IMR-90 (cell line): ENCODE data around the gene CAMSAP3. TPM values are rescaled to one million over a fixed set of nuclear protein-coding genes. Genes with fewer than 3 reads are reported as not detected.

Experiments
- ATAC-seq: fragments of 200-7000 bp; cut with Tn5 transposase; 2 replicates; pipeline ENCODE4 v1.9.1; 2020; ENCODE audit warnings: low read depth, mild to moderate bottlenecking, moderate library complexity
- BruUV-seq: library from RNA; stranded (reverse); fragments of 400-500 nt; replicated peaks from 2 replicates; lab custom pipeline; 2021; lab: Mats Ljungman, UMichigan
- CTCF ChIA-PET: fragments of 300-600 bp; formaldehyde crosslinking; extraction: SDS; loops from one replicate; lab custom pipeline; 2021; ENCODE audit warnings: antibody characterized with exemption; lab: Yijun Ruan, JAX
- POLR2A ChIA-PET: fragments of 300-600 bp; sonication (Branson Sonifier 250); formaldehyde crosslinking; loops from one replicate; lab custom pipeline; 2022; ENCODE audit warnings: antibody characterized with exemption; ENCODE audit not compliant: unreplicated experiment; lab: Charles Lee
- DNase-seq: peaks from one replicate; pipeline ENCODE4 v3.0.0; 2013
- H2AFZ ChIP-seq: replicated peaks from 2 replicates; pipeline ENCODE3; 2013; ENCODE audit warnings: low read length, mild to moderate bottlenecking; ENCODE audit not compliant: poor library complexity
- H2AK5ac ChIP-seq: 2 replicates; pipeline ENCODE4 v1.6.1; 2013; ENCODE audit warnings: low read depth, low read length, inconsistent platforms
- H2AK9ac ChIP-seq: replicated peaks from 2 replicates; pipeline ENCODE3; 2013; ENCODE audit warnings: mild to moderate bottlenecking, low read depth, low read length, moderate library complexity; ENCODE audit not compliant: poor library complexity
- H2BK120ac ChIP-seq: 2 replicates; pipeline ENCODE4 v1.6.1; 2013; ENCODE audit warnings: low read depth, low read length, inconsistent platforms
- H2BK15ac ChIP-seq: 3 replicates; pipeline ENCODE4 v1.6.1; 2013; ENCODE audit warnings: low read depth, low read length, inconsistent platforms
- H2BK20ac ChIP-seq: 2 replicates; pipeline ENCODE4 v1.6.1; 2013; ENCODE audit warnings: low read depth, mild to moderate bottlenecking, inconsistent platforms, low read length, moderate library complexity
- H2BK5ac ChIP-seq: 2 replicates; pipeline ENCODE4 v1.6.1; 2013; ENCODE audit warnings: mild to moderate bottlenecking, low read depth, low read length, inconsistent platforms; ENCODE audit not compliant: poor library complexity, severe bottlenecking
- H3K14ac ChIP-seq: replicated peaks from 2 replicates; pipeline ENCODE4 v1.6.1; 2013; ENCODE audit warnings: low read depth, low read length, inconsistent platforms
- H3K18ac ChIP-seq: 2 replicates; pipeline ENCODE4 v1.6.1; 2013; ENCODE audit warnings: low read depth, low read length, control low read depth
- H3K23ac ChIP-seq: 2 replicates; pipeline ENCODE4 v1.6.1; 2013; ENCODE audit warnings: low read depth, low read length, inconsistent platforms
- H3K27ac ChIP-seq: 2 replicates; pipeline ENCODE4 v1.5.1; 2013; ENCODE audit warnings: mild to moderate bottlenecking, control low read depth, low read length; ENCODE audit not compliant: insufficient read depth
- H3K27me3 ChIP-seq: 2 replicates; pipeline ENCODE4 v1.6.1; 2013; ENCODE audit warnings: low read length; ENCODE audit not compliant: control insufficient read depth, insufficient read depth
- H3K36me3 ChIP-seq: 2 replicates; pipeline ENCODE4 v1.6.1; 2013; ENCODE audit warnings: low read length, mixed read lengths; ENCODE audit not compliant: control insufficient read depth, insufficient read depth
- H3K4ac ChIP-seq: 2 replicates; pipeline ENCODE4 v1.6.1; 2013; ENCODE audit warnings: low read depth, low read length, inconsistent platforms
- H3K4me1 ChIP-seq: 2 replicates; pipeline ENCODE4 v1.6.1; 2013; ENCODE audit warnings: low read length, mixed read lengths; ENCODE audit not compliant: control insufficient read depth, insufficient read depth
- H3K4me2 ChIP-seq: 2 replicates; pipeline ENCODE4 v1.6.1; 2013; ENCODE audit warnings: low read depth, mild to moderate bottlenecking, control low read depth, low read length, moderate library complexity
- H3K4me3 ChIP-seq: 2 replicates; pipeline ENCODE4 v1.5.1; 2013; ENCODE audit warnings: low read depth, mild to moderate bottlenecking, control low read depth, low read length, moderate library complexity; ENCODE audit not compliant: insufficient read depth
- H3K56ac ChIP-seq: 2 replicates; pipeline ENCODE4 v1.6.1; 2013; ENCODE audit warnings: low read length, inconsistent platforms; ENCODE audit not compliant: insufficient read depth; ENCODE audit errors: extremely low read depth
- H3K79me1 ChIP-seq, 2 experiments: 2 replicates each; pipeline ENCODE4 v1.6.1; 2013; ENCODE audit warnings: low read length in 2 of 2, inconsistent platforms in 1 of 2, low read depth in 1 of 2
- H3K9ac ChIP-seq: 2 replicates; pipeline ENCODE4 v1.6.1; 2013; ENCODE audit warnings: low read depth, low read length, control low read depth
- H3K9me1 ChIP-seq: 2 replicates; pipeline ENCODE4 v1.6.1; 2013; ENCODE audit warnings: low read length, inconsistent platforms; ENCODE audit not compliant: insufficient read depth
- H3K9me3 ChIP-seq: 2 replicates; pipeline ENCODE4 v1.6.1; 2013; ENCODE audit warnings: low read length; ENCODE audit not compliant: control insufficient read depth, insufficient read depth
- H4K20me1 ChIP-seq: 2 replicates; pipeline ENCODE4 v1.6.1; 2013; ENCODE audit warnings: low read length, inconsistent platforms; ENCODE audit not compliant: insufficient read depth
- H4K5ac ChIP-seq: 2 replicates; pipeline ENCODE4 v1.6.1; 2013; ENCODE audit warnings: mild to moderate bottlenecking, low read depth, low read length, control low read depth
- H4K8ac ChIP-seq, 2 experiments: 2 replicates each; pipeline ENCODE4 v1.6.1; 2013; ENCODE audit warnings: low read depth in 2 of 2, low read length in 2 of 2, control low read depth in 1 of 2, inconsistent platforms in 1 of 2
- H4K91ac ChIP-seq: 2 replicates; pipeline ENCODE4 v1.6.1; 2013; ENCODE audit warnings: low read depth, low read length, inconsistent platforms; ENCODE audit not compliant: insufficient read depth
- BHLHE40 ChIP-seq: fragments of 150-350 bp; IDR thresholded peaks from 2 replicates; pipeline ENCODE4 v1.6.1; 2016; ENCODE audit warnings: mild to moderate bottlenecking, low read depth, low read length
- CEBPB ChIP-seq: IDR thresholded peaks from 2 replicates; pipeline ENCODE4 v1.6.1; 2012; ENCODE audit warnings: low read depth, low read length, improper control_type of control experiment
- CHD1 ChIP-seq: IDR thresholded peaks from 2 replicates; pipeline ENCODE4 v1.6.1; 2012; ENCODE audit warnings: low read depth, low read length, improper control_type of control experiment
- FOS ChIP-seq: fragments of 150-350 bp; IDR thresholded peaks from 2 replicates; pipeline ENCODE4 v1.6.1; 2016; ENCODE audit warnings: low read depth, low read length
- MAFK ChIP-seq: IDR thresholded peaks from 2 replicates; pipeline ENCODE4 v1.6.1; 2012; ENCODE audit warnings: low read depth, low read length, improper control_type of control experiment
- MAZ ChIP-seq: IDR thresholded peaks from 2 replicates; pipeline ENCODE4 v1.6.1; 2012; ENCODE audit warnings: low read depth, mild to moderate bottlenecking, low read length, improper control_type of control experiment, moderate library complexity, borderline replicate concordance
- MXI1 ChIP-seq: IDR thresholded peaks from 2 replicates; pipeline ENCODE4 v1.6.1; 2012; ENCODE audit warnings: low read depth, mild to moderate bottlenecking, low read length, moderate library complexity, borderline replicate concordance
- NFE2L2 ChIP-seq: fragments of 150-350 bp; IDR thresholded peaks from 2 replicates; pipeline ENCODE4 v1.6.1; 2016; ENCODE audit warnings: low read depth, mild to moderate bottlenecking, low read length
- POLR2A ChIP-seq: IDR thresholded peaks from 2 replicates; pipeline ENCODE4 v1.6.1; 2012; ENCODE audit warnings: mild to moderate bottlenecking, low read depth, low read length
- RAD21 ChIP-seq: IDR thresholded peaks from 2 replicates; pipeline ENCODE4 v1.6.1; 2012; ENCODE audit warnings: low read length, improper control_type of control experiment
- RCOR1 ChIP-seq: IDR thresholded peaks from 2 replicates; pipeline ENCODE4 v1.6.1; 2012; ENCODE audit warnings: mild to moderate bottlenecking, low read length, improper control_type of control experiment; ENCODE audit not compliant: insufficient replicate concordance
- RFX5 ChIP-seq: IDR thresholded peaks from 2 replicates; pipeline ENCODE4 v1.8.0; 2012; ENCODE audit warnings: low read depth, mild to moderate bottlenecking, low read length, moderate library complexity
- SMC3 ChIP-seq: fragments of 150-350 bp; IDR thresholded peaks from 2 replicates; pipeline ENCODE4 v1.6.1; 2016; ENCODE audit warnings: low read depth, mild to moderate bottlenecking, antibody characterized with exemption, low read length, moderate library complexity
- WGBS, 2 experiments: methylation state at CpG; one replicate each; pipeline versions ENCODE4 v1.1.5 to v1.1.7; 2013; ENCODE audit warnings: missing lambda C conversion rate in 2 of 2; ENCODE audit not compliant: insufficient read length in 1 of 2; ENCODE audit errors: extremely low coverage in 2 of 2; 5-methylcytosine and 5-hydroxymethylcytosine counted together
- dilution Hi-C: fragments of 300-500 bp; cut with HindIII; formaldehyde crosslinking; loops from one replicate; pipeline ENCODE4 v1.14.3; 2018; ENCODE audit warnings: low sequenced_read_pairs; ENCODE audit not compliant: unreplicated experiment
- in situ Hi-C: fragments of 300-500 bp; cut with MboI; formaldehyde crosslinking; loops from 3 replicates; pipeline ENCODE4 v1.14.3; 2019; ENCODE audit warnings: low sequenced_read_pairs, inconsistent platforms, mixed read lengths
- intact Hi-C: fragments of 100-400 bp; cut with micrococcal nuclease; formaldehyde crosslinking; loops from 2 replicates; pipeline ENCODE4 v1.10.0; 2022
- polyA plus RNA-seq, 3 experiments: library from polyadenylated mRNA; depleted of rRNA; stranded (reverse); fragments of >200 nt; gene quantifications; 2 replicates each; pipeline ENCODE4 v1.2.3, GENCODE V29; 2012; ENCODE audit warnings: low replicate concordance in 1 of 3
- total RNA-seq: library from RNA; depleted of rRNA; stranded (reverse); fragments of >200 nt; gene quantifications from 2 replicates; pipeline ENCODE4 v1.2.3, GENCODE V29; 2012
- TF ChIP-seq, protein P1 (sequence below): conservative IDR thresholded peaks from 2 replicates; pipeline ENCODE4 v1.5.1; 2012; ENCODE audit warnings: mild to moderate bottlenecking, low read depth, low read length, improper control_type of control experiment
- TF ChIP-seq, protein P2 (sequence below): fragments of 150-350 bp; IDR thresholded peaks from 2 replicates; pipeline ENCODE4 v1.6.1; 2016; ENCODE audit warnings: low read depth, mild to moderate bottlenecking, low read length, moderate library complexity, borderline replicate concordance
- TF ChIP-seq, protein P3 (sequence below): fragments of 150-350 bp; IDR thresholded peaks from 2 replicates; pipeline ENCODE4 v1.6.1; 2017; ENCODE audit warnings: mild to moderate bottlenecking, antibody characterized with exemption, low read length, low read depth

CAMSAP3 gene
- total and polyA plus RNA-seq, 2 of the 4 experiments (the other 2 are of a cell fraction): not detected

DNA sequence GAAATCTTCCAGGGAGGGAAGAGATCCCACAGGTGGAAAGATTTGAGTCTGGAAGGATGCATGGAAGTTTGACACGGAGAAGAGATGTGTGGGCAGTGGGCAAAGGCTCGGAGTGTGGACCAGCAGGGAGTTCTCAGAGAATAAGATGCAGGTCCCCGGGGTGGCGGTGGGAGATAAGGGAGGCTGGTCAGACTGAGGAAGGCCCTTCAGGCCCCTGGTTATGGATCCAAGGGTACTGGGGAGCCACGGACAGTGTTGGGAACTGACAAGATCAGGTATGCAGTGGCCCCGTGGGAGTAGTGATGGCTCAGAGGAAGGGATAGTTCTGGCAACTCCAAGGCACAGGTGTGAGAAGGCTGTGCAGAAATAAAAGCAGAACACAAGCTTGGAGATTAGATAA, 2.5 kb downstream of the CAMSAP3 start:
- WGBS, 2 experiments: 70% methylated on average over 4 of the region's 6 CpGs; no CpG with 5 or more reads in 1 of the 2 experiments
- no peak overlapping the region for H2AK9ac ChIP-seq
- no peak overlapping the region for H3K18ac ChIP-seq
- no peak overlapping the region for H2AFZ ChIP-seq
- H4K5ac ChIP-seq: no peak overlapping the region
- H3K9ac ChIP-seq: no peak overlapping the region
- H3K9me1 ChIP-seq: no peaks in the 10 kb centered on the region
- H2BK15ac ChIP-seq: no peak overlapping the region
- no peak overlapping the region for H3K56ac ChIP-seq
- TF ChIP-seq NFE2L2 (no peak), FOS (no peak), RAD21 (no peak), MAZ (no peak), MXI1 (no peak), POLR2A (no peak), CEBPB (no peak), BHLHE40 (no peak), CHD1 (no peak), SMC3 (no peak), RCOR1 (no peak), RFX5 (no peak), MAFK (no peak)
- TF ChIP-seq, protein P1, sequence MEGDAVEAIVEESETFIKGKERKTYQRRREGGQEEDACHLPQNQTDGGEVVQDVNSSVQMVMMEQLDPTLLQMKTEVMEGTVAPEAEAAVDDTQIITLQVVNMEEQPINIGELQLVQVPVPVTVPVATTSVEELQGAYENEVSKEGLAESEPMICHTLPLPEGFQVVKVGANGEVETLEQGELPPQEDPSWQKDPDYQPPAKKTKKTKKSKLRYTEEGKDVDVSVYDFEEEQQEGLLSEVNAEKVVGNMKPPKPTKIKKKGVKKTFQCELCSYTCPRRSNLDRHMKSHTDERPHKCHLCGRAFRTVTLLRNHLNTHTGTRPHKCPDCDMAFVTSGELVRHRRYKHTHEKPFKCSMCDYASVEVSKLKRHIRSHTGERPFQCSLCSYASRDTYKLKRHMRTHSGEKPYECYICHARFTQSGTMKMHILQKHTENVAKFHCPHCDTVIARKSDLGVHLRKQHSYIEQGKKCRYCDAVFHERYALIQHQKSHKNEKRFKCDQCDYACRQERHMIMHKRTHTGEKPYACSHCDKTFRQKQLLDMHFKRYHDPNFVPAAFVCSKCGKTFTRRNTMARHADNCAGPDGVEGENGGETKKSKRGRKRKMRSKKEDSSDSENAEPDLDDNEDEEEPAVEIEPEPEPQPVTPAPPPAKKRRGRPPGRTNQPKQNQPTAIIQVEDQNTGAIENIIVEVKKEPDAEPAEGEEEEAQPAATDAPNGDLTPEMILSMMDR: no peak
- TF ChIP-seq, protein P2, sequence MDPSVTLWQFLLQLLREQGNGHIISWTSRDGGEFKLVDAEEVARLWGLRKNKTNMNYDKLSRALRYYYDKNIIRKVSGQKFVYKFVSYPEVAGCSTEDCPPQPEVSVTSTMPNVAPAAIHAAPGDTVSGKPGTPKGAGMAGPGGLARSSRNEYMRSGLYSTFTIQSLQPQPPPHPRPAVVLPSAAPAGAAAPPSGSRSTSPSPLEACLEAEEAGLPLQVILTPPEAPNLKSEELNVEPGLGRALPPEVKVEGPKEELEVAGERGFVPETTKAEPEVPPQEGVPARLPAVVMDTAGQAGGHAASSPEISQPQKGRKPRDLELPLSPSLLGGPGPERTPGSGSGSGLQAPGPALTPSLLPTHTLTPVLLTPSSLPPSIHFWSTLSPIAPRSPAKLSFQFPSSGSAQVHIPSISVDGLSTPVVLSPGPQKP: no peak
- TF ChIP-seq, protein P3, sequence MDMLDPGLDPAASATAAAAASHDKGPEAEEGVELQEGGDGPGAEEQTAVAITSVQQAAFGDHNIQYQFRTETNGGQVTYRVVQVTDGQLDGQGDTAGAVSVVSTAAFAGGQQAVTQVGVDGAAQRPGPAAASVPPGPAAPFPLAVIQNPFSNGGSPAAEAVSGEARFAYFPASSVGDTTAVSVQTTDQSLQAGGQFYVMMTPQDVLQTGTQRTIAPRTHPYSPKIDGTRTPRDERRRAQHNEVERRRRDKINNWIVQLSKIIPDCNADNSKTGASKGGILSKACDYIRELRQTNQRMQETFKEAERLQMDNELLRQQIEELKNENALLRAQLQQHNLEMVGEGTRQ: no peak
- ChIA-PET CTCF (interaction anchor here (1.0 kb wide), 1 partner anchor 244 kb away, joined by 3 read pairs; no protein-coding TSS in a partner anchor), POLR2A (no interaction called here)
- in situ Hi-C loops: no loop called here
- no peak overlapping the region for H2BK5ac ChIP-seq
- peaks cover 39% of the 10 kb centered on the region for H3K27me3 ChIP-seq
- H4K91ac ChIP-seq: no peak overlapping the region
- no peak overlapping the region for H4K8ac ChIP-seq
- H3K4me3 ChIP-seq: no peak overlapping the region
- H3K4me1 ChIP-seq: no peaks in the 10 kb centered on the region
- no peaks in the 10 kb centered on the region for H4K20me1 ChIP-seq
- H2BK120ac ChIP-seq: no peak overlapping the region
- H3K9me3 ChIP-seq: no peaks in the 10 kb centered on the region
- H2AK5ac ChIP-seq: no peak overlapping the region
- ATAC-seq: no peak
- no peak overlapping the region for H3K4me2 ChIP-seq
- H3K23ac ChIP-seq: no peak overlapping the region
- no TSS peak for BruUV-seq
- H3K4ac ChIP-seq: no peak overlapping the region
- H3K79me1 ChIP-seq: no peaks in the 10 kb centered on the region
- dilution Hi-C loops: no loop called here
- intact Hi-C loops: no loop called here
- no peak overlapping the region for H2BK20ac ChIP-seq
- no peaks in the 10 kb centered on the region for H3K36me3 ChIP-seq
- H3K14ac ChIP-seq: no peak overlapping the region
- no peak for DNase-seq
- no peak overlapping the region for H3K27ac ChIP-seq
